ENCODE results near the gene KLHDC9.

DNA sequence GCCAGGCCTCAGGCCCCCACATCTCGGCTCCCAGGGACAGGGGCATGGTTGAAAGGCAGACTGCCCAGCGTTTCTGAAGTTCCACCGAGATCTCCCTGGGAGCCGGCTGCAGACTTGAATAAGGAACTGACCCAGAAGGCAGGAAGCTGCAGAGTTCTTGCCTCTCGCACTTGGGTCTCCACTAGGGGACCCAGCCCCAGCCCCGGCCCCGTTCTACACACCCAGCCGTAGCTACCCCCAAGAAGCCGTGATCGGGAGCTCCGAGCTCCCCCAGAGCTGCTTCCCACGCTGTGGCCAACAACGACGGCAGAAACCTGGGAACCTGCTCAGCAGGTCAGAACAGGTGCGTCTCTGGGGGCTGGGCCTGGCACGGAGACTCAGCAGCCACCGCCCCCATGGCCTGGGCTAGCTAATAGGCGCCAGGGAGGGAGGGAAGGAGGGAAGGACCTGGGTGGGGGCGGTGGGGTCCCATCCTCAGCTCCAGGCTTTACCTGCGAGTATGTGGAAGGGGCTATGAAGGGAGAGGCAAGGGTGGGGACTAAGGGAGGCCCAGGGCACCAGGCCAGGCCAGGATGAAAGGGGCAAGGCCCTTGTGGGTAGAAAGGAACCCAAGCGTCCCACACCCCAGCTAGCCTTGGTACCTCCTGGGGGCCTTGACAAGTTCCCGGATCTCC is 8.8 kb upstream of the KLHDC9 start, which contains the start of gene NECTIN4:
- TF ChIP-seq, protein P1, sequence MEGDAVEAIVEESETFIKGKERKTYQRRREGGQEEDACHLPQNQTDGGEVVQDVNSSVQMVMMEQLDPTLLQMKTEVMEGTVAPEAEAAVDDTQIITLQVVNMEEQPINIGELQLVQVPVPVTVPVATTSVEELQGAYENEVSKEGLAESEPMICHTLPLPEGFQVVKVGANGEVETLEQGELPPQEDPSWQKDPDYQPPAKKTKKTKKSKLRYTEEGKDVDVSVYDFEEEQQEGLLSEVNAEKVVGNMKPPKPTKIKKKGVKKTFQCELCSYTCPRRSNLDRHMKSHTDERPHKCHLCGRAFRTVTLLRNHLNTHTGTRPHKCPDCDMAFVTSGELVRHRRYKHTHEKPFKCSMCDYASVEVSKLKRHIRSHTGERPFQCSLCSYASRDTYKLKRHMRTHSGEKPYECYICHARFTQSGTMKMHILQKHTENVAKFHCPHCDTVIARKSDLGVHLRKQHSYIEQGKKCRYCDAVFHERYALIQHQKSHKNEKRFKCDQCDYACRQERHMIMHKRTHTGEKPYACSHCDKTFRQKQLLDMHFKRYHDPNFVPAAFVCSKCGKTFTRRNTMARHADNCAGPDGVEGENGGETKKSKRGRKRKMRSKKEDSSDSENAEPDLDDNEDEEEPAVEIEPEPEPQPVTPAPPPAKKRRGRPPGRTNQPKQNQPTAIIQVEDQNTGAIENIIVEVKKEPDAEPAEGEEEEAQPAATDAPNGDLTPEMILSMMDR (IDR thresholded peaks at IDR 0.05) = no peak
- TF ChIP-seq POLR2AphosphoS5 (IDR thresholded peaks at IDR 0.05) (no peak), POLR2A (IDR thresholded peaks at IDR 0.05; ENCODE audit: low read depth) (no peak), EP300 (IDR thresholded peaks at IDR 0.05) (no peak)

Data from esophagus muscularis mucosa (tissue), 4 donors.